Karpas-422 (cell line): ENCODE data around the gene KLHDC2. TPM values are rescaled to one million over a fixed set of nuclear protein-coding genes. Genes with fewer than 3 reads are reported as not detected.
"Not testable (repeated sequence)": the region's sequence is repeated elsewhere in the genome, so short reads cannot be mapped to it uniquely, and the experiment has no call there.

Source experiments
- DNase-seq: peaks from one replicate; pipeline ENCODE4 v3.0.0-alpha.2; 2015
- H2AFZ ChIP-seq: fragments of 200-600 bp; sonication (generic); 2 replicates; pipeline ENCODE4 v1.6.1; 2014; ENCODE audit warnings: antibody characterized with exemption, low read length, mixed read lengths
- H3K27ac ChIP-seq: fragments of 200-600 bp; sonication (generic); 2 replicates; pipeline ENCODE4 v1.5.1; 2014; ENCODE audit warnings: mild to moderate bottlenecking, low read length, moderate library complexity
- H3K27me3 ChIP-seq: fragments of 200-600 bp; sonication (generic); 2 replicates; pipeline ENCODE4 v1.6.1; 2014; ENCODE audit warnings: low read length, mixed read lengths
- H3K36me3 ChIP-seq: fragments of 200-600 bp; sonication (generic); 2 replicates; pipeline ENCODE4 v1.6.1; 2014; ENCODE audit warnings: low read length, mixed read lengths; ENCODE audit not compliant: insufficient read depth
- H3K4me1 ChIP-seq: fragments of 200-600 bp; sonication (generic); 2 replicates; pipeline ENCODE4 v1.6.1; 2014; ENCODE audit warnings: mild to moderate bottlenecking, low read length, mixed read lengths
- H3K4me2 ChIP-seq: fragments of 200-600 bp; sonication (generic); 2 replicates; pipeline ENCODE4 v1.6.1; 2014; ENCODE audit warnings: low read length, low read depth, mild to moderate bottlenecking; ENCODE audit not compliant: poor library complexity, severe bottlenecking
- H3K4me3 ChIP-seq: fragments of 200-600 bp; sonication (generic); 2 replicates; pipeline ENCODE4 v1.5.1; 2014; ENCODE audit warnings: mild to moderate bottlenecking, antibody characterized with exemption, low read length, mixed read lengths
- H3K79me2 ChIP-seq: fragments of 200-600 bp; sonication (generic); 2 replicates; pipeline ENCODE4 v1.6.1; 2014; ENCODE audit warnings: mild to moderate bottlenecking, low read length, mixed read lengths
- H3K9ac ChIP-seq: fragments of 200-600 bp; sonication (generic); 2 replicates; pipeline ENCODE4 v1.6.0; 2014; ENCODE audit warnings: low read length
- H3K9me2 ChIP-seq: fragments of 200-600 bp; sonication (generic), shearing (Covaris generic); replicated peaks from 2 replicates; pipeline ENCODE4 v1.6.0; 2014; ENCODE audit warnings: mild to moderate bottlenecking, low read length, moderate library complexity; ENCODE audit not compliant: insufficient read depth
- H3K9me3 ChIP-seq: fragments of 300-700, 200-600 bp; sonication (generic); 2 replicates; pipeline ENCODE4 v1.6.1; 2014; ENCODE audit warnings: low read length, mixed read lengths
- H4K20me1 ChIP-seq: fragments of 200-600 bp; sonication (generic); 2 replicates; pipeline ENCODE4 v1.6.1; 2014; ENCODE audit warnings: mild to moderate bottlenecking, antibody characterized with exemption, low read length, low read depth; ENCODE audit not compliant: insufficient read depth
- total RNA-seq: library from RNA; depleted of rRNA; stranded (reverse); fragments of >200 nt; shearing (Covaris generic); gene quantifications from 2 replicates; pipeline ENCODE4 v1.2.3, GENCODE V29; 2014; ENCODE audit warnings: low replicate concordance; rRNA removed

Gene KLHDC2
- total RNA-seq, result 148 and 167 TPM in 2 replicates

- Histone ChIP-seq H2AFZ (peak within 1 kb of the TSS; percentile 97), H3K79me2 (peaks cover 43% of the 10 kb centered on the region), H3K9ac (peak within 1 kb of the TSS; percentile 88), H3K4me1 (peaks cover 56% of the 10 kb centered on the region), H3K4me2 (peak within 1 kb of the TSS; percentile 74), H4K20me1 (no peaks in the 10 kb centered on the region; the same call in 1 of the 2 replicates), H3K9me2 (no peaks in the 10 kb centered on the region), H3K27ac (peak within 1 kb of the TSS; percentile 91), H3K4me3 (peak within 1 kb of the TSS; percentile 89), H3K27me3 (no peaks in the 10 kb centered on the region), H3K9me3 (no peaks in the 10 kb centered on the region), H3K36me3 (peaks cover 8% of the 10 kb centered on the region; the same call in 1 of the 2 replicates)
- DNase-seq, result peak; percentile 97
These were observed at the start of gene KLHDC2 for GRCh38 chr14:49767571-49768300. KLHDC2 (plus strand) TSS chr14:49768153; CDS start chr14:49768469, 316 bp downstream.

GRCh38 chr14:49720744-49721143 lies 47.2 kb upstream of the KLHDC2 start:
- Histone ChIP-seq H2AFZ (no peak overlapping the region), H3K4me3 (no peak overlapping the region), H3K4me1 (no peaks in the 10 kb centered on the region), H3K79me2 (no peaks in the 10 kb centered on the region), H3K9me2 (no peaks in the 10 kb centered on the region), H3K9me3 (no peaks in the 10 kb centered on the region; the same call in 1 of the 2 replicates), H3K36me3 (no peaks in the 10 kb centered on the region), H4K20me1 (no peaks in the 10 kb centered on the region), H3K27me3 (no peaks in the 10 kb centered on the region), H3K27ac (no peak overlapping the region), H3K4me2 (no peak overlapping the region), H3K9ac (no peak overlapping the region)
- DNase-seq, result no peak

GRCh38 chr14:49721733-49722435 lies 46.1 kb upstream of the KLHDC2 start:
- not testable (repeated sequence) for H3K36me3 ChIP-seq, DNase-seq, H2AFZ ChIP-seq, H3K4me2 ChIP-seq, H3K27ac ChIP-seq, H4K20me1 ChIP-seq, H3K4me3 ChIP-seq, H3K9me3 ChIP-seq, H3K9ac ChIP-seq, H3K27me3 ChIP-seq, H3K9me2 ChIP-seq, H3K79me2 ChIP-seq, H3K4me1 ChIP-seq

GRCh38 chr14:49727171-49727570 lies 40.8 kb upstream of the KLHDC2 start:
- H3K4me3 ChIP-seq, result no peak overlapping the region
- H3K4me1 ChIP-seq, result no peaks in the 10 kb centered on the region
- H3K36me3 ChIP-seq, result no peaks in the 10 kb centered on the region
- no peak overlapping the region for H3K27ac ChIP-seq
- H3K9me3 ChIP-seq, result no peaks in the 10 kb centered on the region
- DNase-seq, result no peak
- no peak overlapping the region for H3K4me2 ChIP-seq
- no peaks in the 10 kb centered on the region for H3K27me3 ChIP-seq
- no peaks in the 10 kb centered on the region for H3K79me2 ChIP-seq
- H4K20me1 ChIP-seq, result no peaks in the 10 kb centered on the region
- H2AFZ ChIP-seq, result no peak overlapping the region
- no peaks in the 10 kb centered on the region for H3K9me2 ChIP-seq
- no peak overlapping the region for H3K9ac ChIP-seq

- H3K79me2 ChIP-seq, result no peaks in the 10 kb centered on the region
- H3K36me3 ChIP-seq, result no peaks in the 10 kb centered on the region
- no peaks in the 10 kb centered on the region for H3K9me3 ChIP-seq
- no peaks in the 10 kb centered on the region for H3K27me3 ChIP-seq
- no peak overlapping the region for H2AFZ ChIP-seq
- no peak for DNase-seq
- no peaks in the 10 kb centered on the region for H4K20me1 ChIP-seq
- no peak overlapping the region for H3K4me2 ChIP-seq
- no peak overlapping the region for H3K27ac ChIP-seq
- no peaks in the 10 kb centered on the region for H3K4me1 ChIP-seq
- H3K4me3 ChIP-seq, result no peak overlapping the region
- H3K9me2 ChIP-seq, result no peaks in the 10 kb centered on the region
- no peak overlapping the region for H3K9ac ChIP-seq
These were observed 35.1 kb upstream of the KLHDC2 start for GRCh38 chr14:49732896-49733295.

- Histone ChIP-seq H3K27ac (no peak overlapping the region), H3K4me1 (no peaks in the 10 kb centered on the region), H4K20me1 (no peaks in the 10 kb centered on the region), H3K9ac (no peak overlapping the region), H3K4me2 (no peak overlapping the region), H2AFZ (no peak overlapping the region), H3K9me2 (no peaks in the 10 kb centered on the region), H3K36me3 (no peaks in the 10 kb centered on the region), H3K27me3 (no peaks in the 10 kb centered on the region), H3K9me3 (no peaks in the 10 kb centered on the region), H3K4me3 (no peak overlapping the region), H3K79me2 (no peaks in the 10 kb centered on the region)
- no peak for DNase-seq
These were observed 34.1 kb upstream of the KLHDC2 start for GRCh38 chr14:49733836-49734235.

- not testable (repeated sequence) for H3K9ac ChIP-seq, H4K20me1 ChIP-seq, H3K4me3 ChIP-seq, H2AFZ ChIP-seq, H3K27ac ChIP-seq, H3K9me3 ChIP-seq, H3K4me2 ChIP-seq, H3K27me3 ChIP-seq, H3K4me1 ChIP-seq, H3K9me2 ChIP-seq, H3K36me3 ChIP-seq, H3K79me2 ChIP-seq, DNase-seq
These were observed 32.3 kb upstream of the KLHDC2 start for GRCh38 chr14:49735669-49736068.

GRCh38 chr14:49745191-49745590 lies 22.8 kb upstream of the KLHDC2 start:
- no peaks in the 10 kb centered on the region for H3K36me3 ChIP-seq
- H3K9me3 ChIP-seq, result no peaks in the 10 kb centered on the region
- no peak overlapping the region for H3K4me2 ChIP-seq
- H3K79me2 ChIP-seq, result no peaks in the 10 kb centered on the region
- DNase-seq, result no peak
- H3K27me3 ChIP-seq, result no peaks in the 10 kb centered on the region
- H3K27ac ChIP-seq, result no peak overlapping the region
- no peaks in the 10 kb centered on the region for H4K20me1 ChIP-seq
- H2AFZ ChIP-seq, result no peak overlapping the region
- no peak overlapping the region for H3K9ac ChIP-seq
- H3K9me2 ChIP-seq, result no peaks in the 10 kb centered on the region
- H3K4me3 ChIP-seq, result no peak overlapping the region
- peaks cover 2% of the 10 kb centered on the region; the same call in 1 of the 2 replicates for H3K4me1 ChIP-seq
